ENCODE results near the gene ZNF845. TPM values are rescaled to one million over a fixed set of nuclear protein-coding genes. Genes with fewer than 3 reads are reported as not detected.

ZNF845 gene
- total RNA-seq, 1 experiment from 2014 or later = 6.6 TPM

- DNase-seq = no peak
- H3K4me1 ChIP-seq (ENCODE audit: insufficient read depth, low read length) = no peaks in the 10 kb centered on the region
- peaks cover 12% of the 10 kb centered on the region for H3K9me3 ChIP-seq (ENCODE audit: low read length)
- H3K9ac ChIP-seq (ENCODE audit: low read length) = no peak overlapping the region
- H3K79me2 ChIP-seq (ENCODE audit: low read length) = peaks cover 2% of the 10 kb centered on the region; the same call in 1 of the 2 replicates
- no peak overlapping the region for H3K27ac ChIP-seq (ENCODE audit: low read length)
- H2AFZ ChIP-seq (ENCODE audit: low read length) = no peak overlapping the region
- H4K20me1 ChIP-seq (ENCODE audit: low read length) = no peaks in the 10 kb centered on the region
- no TSS peak for BruUV-seq (replicated peaks)
- TF ChIP-seq EZH2phosphoT487 (IDR thresholded peaks at IDR 0.05; ENCODE audit: borderline replicate concordance, low read length) (no peak), CTCF (conservative IDR thresholded peaks at IDR 0.05; ENCODE audit: low read depth, low read length) (no peak), EZH2 (IDR thresholded peaks at IDR 0.05; ENCODE audit: low read length, unreplicated experiment) (no peak)
- H3K27me3 ChIP-seq (ENCODE audit: low read length) = no peaks in the 10 kb centered on the region
- ChIA-PET POLR2A (ENCODE audit: unreplicated experiment) (no interaction called here), CTCF (no interaction called here)
- H3K9me2 ChIP-seq (replicated peaks; ENCODE audit: low read length) = no peaks in the 10 kb centered on the region
- peaks cover 62% of the 10 kb centered on the region for H3K36me3 ChIP-seq (ENCODE audit: low read depth, low read length)
- no peak for ATAC-seq
- H3K4me2 ChIP-seq (ENCODE audit: low read length) = no peak overlapping the region
- no peak overlapping the region for H3K4me3 ChIP-seq (ENCODE audit: low read length)
- intact Hi-C loops (cut with micrococcal nuclease) = no loop called here
- H3F3A ChIP-seq (ENCODE audit: low read length, unreplicated experiment) = no peaks in the 10 kb centered on the region
These were observed 38.6 kb downstream of the ZNF845 start for GRCh38 chr19:53372196-53372595.

GRCh38 chr19:53374288-53374687 lies 40.7 kb downstream of the ZNF845 start:
- Histone ChIP-seq H3K9me2 (replicated peaks; ENCODE audit: low read length) (no peaks in the 10 kb centered on the region), H3K27ac (ENCODE audit: low read length) (no peak overlapping the region), H3K36me3 (ENCODE audit: low read depth, low read length) (peaks cover 76% of the 10 kb centered on the region), H3K4me1 (ENCODE audit: insufficient read depth, low read length) (no peaks in the 10 kb centered on the region), H3K4me2 (ENCODE audit: low read length) (no peak overlapping the region), H3K9me3 (ENCODE audit: low read length) (peaks cover 20% of the 10 kb centered on the region), H3K9ac (ENCODE audit: low read length) (no peak overlapping the region), H3K4me3 (ENCODE audit: low read length) (no peak overlapping the region), H3K79me2 (ENCODE audit: low read length) (no peaks in the 10 kb centered on the region), H2AFZ (ENCODE audit: low read length) (no peak overlapping the region), H4K20me1 (ENCODE audit: low read length) (no peaks in the 10 kb centered on the region), H3K27me3 (ENCODE audit: low read length) (no peaks in the 10 kb centered on the region), H3F3A (ENCODE audit: low read length, unreplicated experiment) (no peaks in the 10 kb centered on the region)
- ATAC-seq = no peak
- POLR2A ChIA-PET (ENCODE audit: unreplicated experiment) = interaction anchor here (0.6 kb wide), 1 partner anchor 41 kb away, joined by 3 read pairs; no protein-coding TSS in a partner anchor
- CTCF ChIA-PET = no interaction called here
- no peak for DNase-seq
- TF ChIP-seq CTCF (conservative IDR thresholded peaks at IDR 0.05; ENCODE audit: low read depth, low read length) (no peak), EZH2 (IDR thresholded peaks at IDR 0.05; ENCODE audit: low read length, unreplicated experiment) (no peak), EZH2phosphoT487 (IDR thresholded peaks at IDR 0.05; ENCODE audit: borderline replicate concordance, low read length) (no peak)
- intact Hi-C loops (cut with micrococcal nuclease) = no loop called here
- BruUV-seq (replicated peaks) = no TSS peak

- Histone ChIP-seq H3K27ac (ENCODE audit: low read length) (no peak overlapping the region), H3K4me2 (ENCODE audit: low read length) (no peak overlapping the region)
These were observed 41.2 kb downstream of the ZNF845 start for GRCh38 chr19:53374743-53375142.

More at GRCh38 chr19:53374743-53375142, 41.2 kb downstream of the ZNF845 start:
- BruUV-seq (replicated peaks) = no TSS peak
- no peak overlapping the region for H2AFZ ChIP-seq (ENCODE audit: low read length)
- no peaks in the 10 kb centered on the region for H3K27me3 ChIP-seq (ENCODE audit: low read length)
- peaks cover 81% of the 10 kb centered on the region for H3K36me3 ChIP-seq (ENCODE audit: low read depth, low read length)
- POLR2A ChIA-PET (ENCODE audit: unreplicated experiment) = interaction anchor here (0.6 kb wide), 1 partner anchor 42 kb away, joined by 3 read pairs; no protein-coding TSS in a partner anchor
- intact Hi-C loops (cut with micrococcal nuclease) = no loop called here
- H3K9me3 ChIP-seq (ENCODE audit: low read length) = peaks cover 24% of the 10 kb centered on the region
- no peak overlapping the region for H3K4me3 ChIP-seq (ENCODE audit: low read length)
- H3F3A ChIP-seq (ENCODE audit: low read length, unreplicated experiment) = no peaks in the 10 kb centered on the region
- no peaks in the 10 kb centered on the region for H3K9me2 ChIP-seq (replicated peaks; ENCODE audit: low read length)
- no peaks in the 10 kb centered on the region for H3K79me2 ChIP-seq (ENCODE audit: low read length)
- TF ChIP-seq EZH2phosphoT487 (IDR thresholded peaks at IDR 0.05; ENCODE audit: borderline replicate concordance, low read length) (no peak), EZH2 (IDR thresholded peaks at IDR 0.05; ENCODE audit: low read length, unreplicated experiment) (no peak), CTCF (conservative IDR thresholded peaks at IDR 0.05; ENCODE audit: low read depth, low read length) (no peak)
- no peaks in the 10 kb centered on the region for H4K20me1 ChIP-seq (ENCODE audit: low read length)
- no peak overlapping the region for H3K9ac ChIP-seq (ENCODE audit: low read length)
- DNase-seq (no peak), ATAC-seq (no peak)
- CTCF ChIA-PET = no interaction called here
- H3K4me1 ChIP-seq (ENCODE audit: insufficient read depth, low read length) = no peaks in the 10 kb centered on the region
